ENCODE measurements around the gene SH3PXD2A.

The SH3PXD2A gene

GRCh38 chr10:103698266-103698665, 157.1 kb downstream of the SH3PXD2A start:
- no peaks in the 10 kb centered on the region for H3K27me3 ChIP-seq (ENCODE audit: control insufficient read depth, insufficient read depth, low read length)
- H3K27ac ChIP-seq (ENCODE audit: low read depth, low read length) = no peak overlapping the region
- H3K36me3 ChIP-seq (ENCODE audit: control insufficient read depth, insufficient read depth, low read length) = no peaks in the 10 kb centered on the region
- H3K4me3 ChIP-seq (ENCODE audit: low read length) = no peak overlapping the region
- H3K4me1 ChIP-seq (ENCODE audit: control insufficient read depth, insufficient read depth, low read length) = peaks cover 3% of the 10 kb centered on the region
- H3K9ac ChIP-seq (ENCODE audit: low read length) = no peak overlapping the region

GRCh38 chr10:103697787-103698186, 157.6 kb downstream of the SH3PXD2A start:
- Histone ChIP-seq H3K27ac (ENCODE audit: low read depth, low read length) (no peak overlapping the region), H3K27me3 (ENCODE audit: control insufficient read depth, insufficient read depth, low read length) (no peaks in the 10 kb centered on the region), H3K4me1 (ENCODE audit: control insufficient read depth, insufficient read depth, low read length) (peaks cover 3% of the 10 kb centered on the region), H3K9ac (ENCODE audit: low read length) (no peak overlapping the region), H3K4me3 (ENCODE audit: low read length) (no peak overlapping the region), H3K36me3 (ENCODE audit: control insufficient read depth, insufficient read depth, low read length) (no peaks in the 10 kb centered on the region)

GRCh38 chr10:103696411-103697145, 158.8 kb downstream of the SH3PXD2A start:
- no peak overlapping the region for H3K27ac ChIP-seq (ENCODE audit: low read depth, low read length)
- H3K36me3 ChIP-seq (ENCODE audit: control insufficient read depth, insufficient read depth, low read length) = no peaks in the 10 kb centered on the region
- peaks cover 3% of the 10 kb centered on the region for H3K4me1 ChIP-seq (ENCODE audit: control insufficient read depth, insufficient read depth, low read length)
- no peak overlapping the region for H3K9ac ChIP-seq (ENCODE audit: low read length)
- no peak overlapping the region for H3K4me3 ChIP-seq (ENCODE audit: low read length)
- no peaks in the 10 kb centered on the region for H3K27me3 ChIP-seq (ENCODE audit: control insufficient read depth, insufficient read depth, low read length)

- Histone ChIP-seq H3K9ac (ENCODE audit: low read length) (no peak overlapping the region), H3K27ac (ENCODE audit: low read depth, low read length) (no peak overlapping the region), H3K4me1 (ENCODE audit: control insufficient read depth, insufficient read depth, low read length) (peaks cover 3% of the 10 kb centered on the region)
Measured at GRCh38 chr10:103696094-103696410, 159.3 kb downstream of the SH3PXD2A start.

GRCh38 chr10:103695584-103696005, 159.8 kb downstream of the SH3PXD2A start:
- H3K36me3 ChIP-seq (ENCODE audit: control insufficient read depth, insufficient read depth, low read length) = no peaks in the 10 kb centered on the region
- no peak overlapping the region for H3K9ac ChIP-seq (ENCODE audit: low read length)
- H3K27me3 ChIP-seq (ENCODE audit: control insufficient read depth, insufficient read depth, low read length) = no peaks in the 10 kb centered on the region
- no peak overlapping the region for H3K4me3 ChIP-seq (ENCODE audit: low read length)
- peaks cover 3% of the 10 kb centered on the region for H3K4me1 ChIP-seq (ENCODE audit: control insufficient read depth, insufficient read depth, low read length)
- no peak overlapping the region for H3K27ac ChIP-seq (ENCODE audit: low read depth, low read length)

More at GRCh38 chr10:103696094-103696410, 159.3 kb downstream of the SH3PXD2A start:
- no peak overlapping the region for H3K4me3 ChIP-seq (ENCODE audit: low read length)
- H3K27me3 ChIP-seq (ENCODE audit: control insufficient read depth, insufficient read depth, low read length) = no peaks in the 10 kb centered on the region
- H3K36me3 ChIP-seq (ENCODE audit: control insufficient read depth, insufficient read depth, low read length) = no peaks in the 10 kb centered on the region

GRCh38 chr10:103693812-103694205, 161.6 kb downstream of the SH3PXD2A start:
- peaks cover 3% of the 10 kb centered on the region for H3K4me1 ChIP-seq (ENCODE audit: control insufficient read depth, insufficient read depth, low read length)
- H3K27ac ChIP-seq (ENCODE audit: low read depth, low read length) = no peak overlapping the region
- no peaks in the 10 kb centered on the region for H3K36me3 ChIP-seq (ENCODE audit: control insufficient read depth, insufficient read depth, low read length)
- H3K4me3 ChIP-seq (ENCODE audit: low read length) = peak overlapping the region; percentile 47
- no peak overlapping the region for H3K9ac ChIP-seq (ENCODE audit: low read length)
- no peaks in the 10 kb centered on the region for H3K27me3 ChIP-seq (ENCODE audit: control insufficient read depth, insufficient read depth, low read length)

GRCh38 chr10:103692952-103693811, 162.2 kb downstream of the SH3PXD2A start:
- Histone ChIP-seq H3K36me3 (ENCODE audit: control insufficient read depth, insufficient read depth, low read length) (no peaks in the 10 kb centered on the region), H3K27ac (ENCODE audit: low read depth, low read length) (no peak overlapping the region), H3K4me3 (ENCODE audit: low read length) (peak overlapping the region; percentile 56), H3K9ac (ENCODE audit: low read length) (no peak overlapping the region), H3K4me1 (ENCODE audit: control insufficient read depth, insufficient read depth, low read length) (peaks cover 3% of the 10 kb centered on the region), H3K27me3 (ENCODE audit: control insufficient read depth, insufficient read depth, low read length) (no peaks in the 10 kb centered on the region)

- Histone ChIP-seq H3K36me3 (ENCODE audit: control insufficient read depth, insufficient read depth, low read length) (no peaks in the 10 kb centered on the region), H3K9ac (ENCODE audit: low read length) (no peak overlapping the region), H3K27ac (ENCODE audit: low read depth, low read length) (no peak overlapping the region), H3K4me1 (ENCODE audit: control insufficient read depth, insufficient read depth, low read length) (peaks cover 3% of the 10 kb centered on the region), H3K4me3 (ENCODE audit: low read length) (peak overlapping the region; percentile 56), H3K27me3 (ENCODE audit: control insufficient read depth, insufficient read depth, low read length) (no peaks in the 10 kb centered on the region)
Measured at GRCh38 chr10:103692436-103692951, 162.9 kb downstream of the SH3PXD2A start.

GRCh38 chr10:103691723-103692435, 163.5 kb downstream of the SH3PXD2A start:
- Histone ChIP-seq H3K4me1 (ENCODE audit: control insufficient read depth, insufficient read depth, low read length) (peaks cover 3% of the 10 kb centered on the region), H3K9ac (ENCODE audit: low read length) (no peak overlapping the region), H3K36me3 (ENCODE audit: control insufficient read depth, insufficient read depth, low read length) (no peaks in the 10 kb centered on the region), H3K27me3 (ENCODE audit: control insufficient read depth, insufficient read depth, low read length) (no peaks in the 10 kb centered on the region), H3K4me3 (ENCODE audit: low read length) (peak overlapping the region; percentile 22), H3K27ac (ENCODE audit: low read depth, low read length) (no peak overlapping the region)

GRCh38 chr10:103691267-103691666, 164.1 kb downstream of the SH3PXD2A start:
- Histone ChIP-seq H3K27me3 (ENCODE audit: control insufficient read depth, insufficient read depth, low read length) (no peaks in the 10 kb centered on the region), H3K4me3 (ENCODE audit: low read length) (no peak overlapping the region), H3K36me3 (ENCODE audit: control insufficient read depth, insufficient read depth, low read length) (no peaks in the 10 kb centered on the region), H3K9ac (ENCODE audit: low read length) (no peak overlapping the region), H3K27ac (ENCODE audit: low read depth, low read length) (no peak overlapping the region), H3K4me1 (ENCODE audit: control insufficient read depth, insufficient read depth, low read length) (peaks cover 5% of the 10 kb centered on the region)

- H3K36me3 ChIP-seq (ENCODE audit: control insufficient read depth, insufficient read depth, low read length) = no peaks in the 10 kb centered on the region
- H3K9ac ChIP-seq (ENCODE audit: low read length) = no peak overlapping the region
- no peak overlapping the region for H3K27ac ChIP-seq (ENCODE audit: low read depth, low read length)
- peaks cover 6% of the 10 kb centered on the region for H3K4me1 ChIP-seq (ENCODE audit: control insufficient read depth, insufficient read depth, low read length)
- H3K27me3 ChIP-seq (ENCODE audit: control insufficient read depth, insufficient read depth, low read length) = no peaks in the 10 kb centered on the region
- H3K4me3 ChIP-seq (ENCODE audit: low read length) = no peak overlapping the region
Measured at GRCh38 chr10:103690281-103690680, 165.1 kb downstream of the SH3PXD2A start.

- no peaks in the 10 kb centered on the region for H3K36me3 ChIP-seq (ENCODE audit: control insufficient read depth, insufficient read depth, low read length)
- H3K4me1 ChIP-seq (ENCODE audit: control insufficient read depth, insufficient read depth, low read length) = peaks cover 4% of the 10 kb centered on the region
- H3K4me3 ChIP-seq (ENCODE audit: low read length) = no peak overlapping the region
- no peaks in the 10 kb centered on the region for H3K27me3 ChIP-seq (ENCODE audit: control insufficient read depth, insufficient read depth, low read length)
- no peak overlapping the region for H3K27ac ChIP-seq (ENCODE audit: low read depth, low read length)
- H3K9ac ChIP-seq (ENCODE audit: low read length) = no peak overlapping the region
Measured at GRCh38 chr10:103688491-103688890, 166.9 kb downstream of the SH3PXD2A start.

Measured in rectal smooth muscle tissue (tissue), 1 donor.